SK-N-SH (cell line): ENCODE data around the gene FADS1. TPM values are rescaled to one million over a fixed set of nuclear protein-coding genes. Genes with fewer than 3 reads are reported as not detected.

Experiments used
- CTCF ChIA-PET: fragments of 300-600, 350-600 bp; formaldehyde crosslinking; extraction: SDS; loops from one replicate; lab custom pipeline; 2021; lab: Yijun Ruan, JAX
- POLR2A ChIA-PET: fragments of 350-600 bp; sonication (Branson Sonifier 250); formaldehyde crosslinking; extraction: SDS; loops from one replicate; lab custom pipeline; 2020; ENCODE audit warnings: antibody characterized with exemption, inconsistent platforms; lab: Yijun Ruan, JAX
- DNase-seq: peaks from one replicate; pipeline ENCODE4 v3.0.0; 2012
- H2AFZ ChIP-seq: fragments of 200-600 bp; sonication (generic); 2 replicates; pipeline ENCODE4 v1.8.1; 2016; ENCODE audit warnings: antibody characterized with exemption, mild to moderate bottlenecking, low read depth
- H3F3A ChIP-seq: fragments of 200-600 bp; sonication (generic); replicated peaks from 2 replicates; pipeline ENCODE3; 2016; ENCODE audit warnings: antibody characterized with exemption, mild to moderate bottlenecking; ENCODE audit not compliant: insufficient read depth
- H3K27ac ChIP-seq, 2 experiments: fragments of 200-500 bp in 1 of 2; fragments of 200-600 bp in 1 of 2; sonication (Bioruptor generic) in 1 of 2; sonication (generic), shearing (Covaris generic) in 1 of 2; 2 replicates each; pipeline versions ENCODE4 v1.5.1 to v1.6.1; 2014 to 2016; ENCODE audit warnings: low read depth in 2 of 2, inconsistent platforms in 1 of 2, low read length in 1 of 2, mild to moderate bottlenecking in 1 of 2, mixed read lengths in 1 of 2
- H3K27me3 ChIP-seq: fragments of 200-600 bp; sonication (generic), shearing (Covaris generic); 2 replicates; pipeline ENCODE4 v1.6.1; 2016; ENCODE audit warnings: mixed run types; ENCODE audit not compliant: insufficient read depth
- H3K36me3 ChIP-seq, 2 experiments: fragments of 200-500 bp in 1 of 2; fragments of 200-600 bp in 1 of 2; sonication (Bioruptor generic) in 1 of 2; sonication (generic) in 1 of 2; replicated peaks in 1 of 2; 2 replicates each; pipeline versions ENCODE3 to v1.5.1; 2014 to 2016; ENCODE audit warnings: low read length in 1 of 2, mild to moderate bottlenecking in 1 of 2; ENCODE audit not compliant: insufficient read depth in 2 of 2, control insufficient read depth in 1 of 2
- H3K4me1 ChIP-seq, 2 experiments: fragments of 200-500 bp in 1 of 2; fragments of 200-600 bp in 1 of 2; sonication (Bioruptor generic) in 1 of 2; sonication (generic), shearing (Covaris generic) in 1 of 2; 2 replicates each; pipeline versions ENCODE4 v1.5.1 to v1.6.1; 2014 to 2016; ENCODE audit warnings: low read depth in 1 of 2, low read length in 1 of 2, mixed run types in 1 of 2; ENCODE audit not compliant: insufficient read depth in 2 of 2, control insufficient read depth in 1 of 2
- H3K4me2 ChIP-seq: fragments of 200-600 bp; sonication (generic), shearing (Covaris generic); 2 replicates; pipeline ENCODE4 v1.6.1; 2017; ENCODE audit warnings: mixed run types
- H3K4me3 ChIP-seq, 2 experiments: fragments of 200-500 bp in 1 of 2; fragments of 200-600 bp in 1 of 2; sonication (Bioruptor generic) in 1 of 2; sonication (generic), shearing (Covaris generic) in 1 of 2; 2 replicates each; pipeline versions ENCODE4 v1.5.1 to v1.8.1; 2014 to 2016; ENCODE audit warnings: low read depth in 2 of 2, inconsistent platforms in 1 of 2, low read length in 1 of 2, mild to moderate bottlenecking in 1 of 2, mixed read lengths in 1 of 2, moderate library complexity in 1 of 2
- H3K79me2 ChIP-seq: fragments of 200-600 bp; sonication (generic); 2 replicates; pipeline ENCODE4 v1.8.1; 2017; ENCODE audit warnings: mild to moderate bottlenecking; ENCODE audit not compliant: insufficient read depth
- H3K9ac ChIP-seq: fragments of 200-600 bp; sonication (generic); 2 replicates; pipeline ENCODE4 v1.6.1; 2017; ENCODE audit warnings: mixed run types
- H3K9me2 ChIP-seq: fragments of 200-600 bp; sonication (generic); 2 replicates; pipeline ENCODE4 v1.6.1; 2017; ENCODE audit warnings: mixed run types
- H3K9me3 ChIP-seq: fragments of 200-600 bp; sonication (generic); 2 replicates; pipeline ENCODE4 v1.6.1; 2017; ENCODE audit warnings: mixed run types, mild to moderate bottlenecking, moderate library complexity
- H4K20me1 ChIP-seq: fragments of 200-600 bp; sonication (generic); 2 replicates; pipeline ENCODE4 v1.6.1; 2017; ENCODE audit warnings: mild to moderate bottlenecking, mixed run types; ENCODE audit not compliant: insufficient read depth
- CHD2 ChIP-seq: fragments of 150-350 bp; IDR thresholded peaks from 2 replicates; pipeline ENCODE4 v1.6.1; 2018; ENCODE audit warnings: low read length; ENCODE audit not compliant: partially characterized antibody
- FOSL2 ChIP-seq: IDR thresholded peaks from 2 replicates; pipeline ENCODE4 v1.4.0; 2012; ENCODE audit warnings: low read depth, mild to moderate bottlenecking, moderate library complexity, borderline replicate concordance
- IRF3 ChIP-seq: fragments of 150-350 bp; IDR thresholded peaks from 2 replicates; pipeline ENCODE4 v1.6.1; 2016; ENCODE audit warnings: mild to moderate bottlenecking, low read depth, low read length
- JUND ChIP-seq: IDR thresholded peaks from 2 replicates; pipeline ENCODE4 v1.4.0; 2012
- MXI1 ChIP-seq: IDR thresholded peaks from 2 replicates; pipeline ENCODE4 v1.6.1; 2012; ENCODE audit warnings: mild to moderate bottlenecking, low read depth, low read length, improper control_type of control experiment
- NFIC ChIP-seq: IDR thresholded peaks from 2 replicates; pipeline ENCODE4 v1.4.0; 2012; ENCODE audit warnings: borderline replicate concordance
- POLR2AphosphoS5 ChIP-seq: IDR thresholded peaks from 2 replicates; pipeline ENCODE4 v1.6.1; 2012; ENCODE audit warnings: low read depth, low read length
- RAD21 ChIP-seq: IDR thresholded peaks from 2 replicates; pipeline ENCODE4 v1.6.1; 2012; ENCODE audit warnings: mild to moderate bottlenecking, low read length
- RXRA ChIP-seq: IDR thresholded peaks from 2 replicates; pipeline ENCODE4 v1.4.0; 2012; ENCODE audit warnings: low read depth, mild to moderate bottlenecking, borderline replicate concordance
- SMC3 ChIP-seq: IDR thresholded peaks from 2 replicates; pipeline ENCODE4 v1.6.1; 2012; ENCODE audit warnings: low read depth, low read length, improper control_type of control experiment
- USF2 ChIP-seq: fragments of 150-350 bp; IDR thresholded peaks from 2 replicates; pipeline ENCODE4 v1.6.1; 2017; ENCODE audit warnings: antibody characterized with exemption, low read length, low read depth, borderline replicate concordance
- YY1 ChIP-seq: IDR thresholded peaks from 2 replicates; pipeline ENCODE4 v1.4.0; 2012; ENCODE audit warnings: low read depth, mild to moderate bottlenecking
- WGBS: methylation state at CpG from one replicate; pipeline ENCODE4 v1.1.6; 2017; ENCODE audit warnings: low lambda C conversion rate; 5-methylcytosine and 5-hydroxymethylcytosine counted together
- polyA plus RNA-seq, 3 experiments: library from polyadenylated mRNA; depleted of rRNA; stranded (reverse); fragments of >200 nt; gene quantifications; 2 replicates each; pipeline ENCODE4 v1.2.3, GENCODE V29; 2012
- TF ChIP-seq, protein P1 (sequence below): fragments of 200-600 bp; sonication (generic); IDR thresholded peaks from 2 replicates; pipeline ENCODE4 v1.6.1; 2017; ENCODE audit warnings: antibody characterized with exemption, mild to moderate bottlenecking, moderate library complexity

Gene FADS1
- polyA plus RNA-seq, 1 of the 3 experiments (the other 2 are of a cell fraction) = 20.6 TPM

GRCh38 chr11:61799665-61800284 is 17.0 kb downstream of the FADS1 start:
- no peak overlapping the region for H3K9ac ChIP-seq
- peaks cover 50% of the 10 kb centered on the region for H3K79me2 ChIP-seq
- no peak for TF ChIP-seq YY1
- TF ChIP-seq USF2 = no peak
- no peak for TF ChIP-seq IRF3
- no peak for TF ChIP-seq MXI1
- no peak for TF ChIP-seq POLR2AphosphoS5
- TF ChIP-seq JUND = no peak
- TF ChIP-seq NFIC = no peak
- TF ChIP-seq, all 33 proteins: peak for 0
- Histone ChIP-seq H4K20me1 (no peaks in the 10 kb centered on the region; the same call in 1 of the 2 replicates), H2AFZ (no peak overlapping the region), H3K4me3 (no peak overlapping the region), H3K9me3 (no peaks in the 10 kb centered on the region), H3F3A (peaks cover 17% of the 10 kb centered on the region), H3K27me3 (no peaks in the 10 kb centered on the region), H3K4me2 (no peak overlapping the region), H3K36me3 (peaks cover 21 to 47% of the 10 kb centered on the region in 2 experiments), H3K4me1 (peaks cover 0 to under 1% of the 10 kb centered on the region in 2 experiments; a peak in 1 of 4 replicates), H3K27ac (no peak overlapping the region), H3K9me2 (no peaks in the 10 kb centered on the region)
- no peak for DNase-seq
- CTCF ChIA-PET = interaction anchor here (0.7 to 11.0 kb wide), 8 partner anchors 12 to 308 kb away, joined by 3 to 149 read pairs (median 28); partner anchors contain the start of gene FADS1
- 96% methylated on average over 2 of the region's 2 CpGs for WGBS
- POLR2A ChIA-PET = interaction anchor here (1.2 to 4.4 kb wide), 2 partner anchors 16 to 282 kb away, joined by 3 to 37 read pairs; partner anchors contain the start of gene FADS1

DNA sequence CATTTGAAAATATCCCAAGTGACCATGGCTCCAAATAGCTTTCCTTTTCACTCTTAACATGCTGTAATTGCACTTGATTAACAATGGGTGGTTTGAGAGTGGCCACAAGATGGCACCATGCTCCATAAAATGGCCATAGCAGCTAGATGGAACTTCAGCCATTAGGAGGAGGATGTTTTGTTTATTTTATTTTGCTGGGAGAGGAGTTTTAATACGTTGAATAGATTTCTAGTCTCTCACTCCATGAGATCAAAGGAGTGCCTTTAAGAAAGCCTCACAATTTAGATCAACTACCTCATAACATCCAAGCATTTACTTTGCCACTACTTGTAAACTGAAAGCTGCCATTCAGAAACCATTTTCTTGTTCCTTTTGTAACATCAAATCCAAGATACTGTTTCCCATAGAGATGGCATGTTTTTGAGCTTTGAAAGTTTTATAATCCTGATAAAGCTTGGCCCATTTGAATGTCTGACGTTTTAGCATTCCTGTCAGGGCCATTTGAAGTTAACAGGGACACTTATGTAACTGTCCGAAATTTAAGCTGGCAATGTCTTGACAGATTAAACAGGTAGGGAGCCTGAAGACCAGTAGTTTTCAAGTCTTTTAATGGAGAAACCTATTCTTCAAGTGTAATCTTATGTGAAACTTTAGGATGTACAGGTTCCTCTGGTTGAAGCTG is 19.4 kb downstream of the FADS1 start:
- TF ChIP-seq CHD2 = peak; percentile 21
- TF ChIP-seq RAD21 = peak; percentile 88
- TF ChIP-seq SMC3 = peak; percentile 80
- no peak for TF ChIP-seq FOSL2
- TF ChIP-seq, protein P1, sequence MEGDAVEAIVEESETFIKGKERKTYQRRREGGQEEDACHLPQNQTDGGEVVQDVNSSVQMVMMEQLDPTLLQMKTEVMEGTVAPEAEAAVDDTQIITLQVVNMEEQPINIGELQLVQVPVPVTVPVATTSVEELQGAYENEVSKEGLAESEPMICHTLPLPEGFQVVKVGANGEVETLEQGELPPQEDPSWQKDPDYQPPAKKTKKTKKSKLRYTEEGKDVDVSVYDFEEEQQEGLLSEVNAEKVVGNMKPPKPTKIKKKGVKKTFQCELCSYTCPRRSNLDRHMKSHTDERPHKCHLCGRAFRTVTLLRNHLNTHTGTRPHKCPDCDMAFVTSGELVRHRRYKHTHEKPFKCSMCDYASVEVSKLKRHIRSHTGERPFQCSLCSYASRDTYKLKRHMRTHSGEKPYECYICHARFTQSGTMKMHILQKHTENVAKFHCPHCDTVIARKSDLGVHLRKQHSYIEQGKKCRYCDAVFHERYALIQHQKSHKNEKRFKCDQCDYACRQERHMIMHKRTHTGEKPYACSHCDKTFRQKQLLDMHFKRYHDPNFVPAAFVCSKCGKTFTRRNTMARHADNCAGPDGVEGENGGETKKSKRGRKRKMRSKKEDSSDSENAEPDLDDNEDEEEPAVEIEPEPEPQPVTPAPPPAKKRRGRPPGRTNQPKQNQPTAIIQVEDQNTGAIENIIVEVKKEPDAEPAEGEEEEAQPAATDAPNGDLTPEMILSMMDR = peak; percentile 91
- TF ChIP-seq YY1 = peak; percentile 69; the same call in 1 of the 2 replicates
- no peak for TF ChIP-seq RXRA
- TF ChIP-seq, all 33 proteins: peak for 5
- Histone ChIP-seq H3K27me3 (no peaks in the 10 kb centered on the region), H3K9ac (peak overlapping the region; percentile 11; the same call in 1 of the 2 replicates), H4K20me1 (no peaks in the 10 kb centered on the region; the same call in 1 of the 2 replicates), H3K4me3 (no peak overlapping the region; a peak in 1 of 4 replicates), H3K9me3 (no peaks in the 10 kb centered on the region), H3K36me3 (peaks cover 16 to 27% of the 10 kb centered on the region in 2 experiments), H3K4me1 (peaks cover 0 to 13% of the 10 kb centered on the region in 2 experiments; a peak in 2 of 4 replicates), H3F3A (peaks cover 17% of the 10 kb centered on the region), H2AFZ (peak overlapping the region; percentile 26), H3K79me2 (peaks cover 71% of the 10 kb centered on the region), H3K27ac (peak overlapping the region in 1 of 2 experiments; percentile 41; a peak in 2 of 4 replicates), H3K4me2 (peak overlapping the region; percentile 17; the same call in 1 of the 2 replicates), H3K9me2 (no peaks in the 10 kb centered on the region)
- 63% methylated on average over 3 of the region's 3 CpGs for WGBS
- ChIA-PET POLR2A (interaction anchor here (0.6 to 4.4 kb wide), 9 partner anchors 9 to 311 kb away, joined by 3 to 37 read pairs (median 3); partner anchors contain the start of gene FADS1), CTCF (interaction anchor here (0.7 to 11.0 kb wide), 50 partner anchors 9 to 541 kb away, joined by 3 to 149 read pairs (median 6); partner anchors contain the start of genes BEST1, FADS1, FADS2 and FADS3)
- peak; percentile 71 for DNase-seq
